Astrocyte (in vitro differentiated cells and primary cell): ENCODE results near the gene NAP1L2.

ENCODE experiments used
- EZH2 ChIP-seq: IDR thresholded peaks from 2 replicates; pipeline ENCODE4 v1.6.1; 2012; ENCODE audit warnings: mild to moderate bottlenecking, low read length, inconsistent platforms; ENCODE audit not compliant: insufficient read depth
- TF ChIP-seq, protein P1 (sequence below): IDR thresholded peaks from 2 replicates; pipeline ENCODE4 v1.5.1; 2011; ENCODE audit warnings: low read depth, mild to moderate bottlenecking, inconsistent platforms, low read length, moderate library complexity; ENCODE audit not compliant: insufficient read depth

DNA sequence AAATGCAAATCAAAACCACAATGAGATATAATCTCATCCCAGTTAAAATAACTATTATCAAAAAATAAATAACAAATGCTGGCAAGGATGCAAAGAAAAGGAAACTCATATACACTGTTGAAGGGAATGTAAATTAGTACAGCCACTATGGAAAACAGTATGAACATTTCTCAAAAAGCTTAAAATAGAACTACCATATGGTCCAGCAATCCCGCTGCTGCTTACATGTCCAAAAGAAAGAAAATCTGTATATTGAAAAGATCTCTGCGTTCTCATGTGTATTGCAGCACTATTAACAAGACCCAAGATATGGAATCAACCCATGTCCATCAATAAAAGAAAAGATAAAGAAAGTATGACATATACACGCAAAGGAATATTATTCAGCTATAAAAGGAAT is 3.0 kb upstream of the NAP1L2 start:
- TF ChIP-seq, protein P1, sequence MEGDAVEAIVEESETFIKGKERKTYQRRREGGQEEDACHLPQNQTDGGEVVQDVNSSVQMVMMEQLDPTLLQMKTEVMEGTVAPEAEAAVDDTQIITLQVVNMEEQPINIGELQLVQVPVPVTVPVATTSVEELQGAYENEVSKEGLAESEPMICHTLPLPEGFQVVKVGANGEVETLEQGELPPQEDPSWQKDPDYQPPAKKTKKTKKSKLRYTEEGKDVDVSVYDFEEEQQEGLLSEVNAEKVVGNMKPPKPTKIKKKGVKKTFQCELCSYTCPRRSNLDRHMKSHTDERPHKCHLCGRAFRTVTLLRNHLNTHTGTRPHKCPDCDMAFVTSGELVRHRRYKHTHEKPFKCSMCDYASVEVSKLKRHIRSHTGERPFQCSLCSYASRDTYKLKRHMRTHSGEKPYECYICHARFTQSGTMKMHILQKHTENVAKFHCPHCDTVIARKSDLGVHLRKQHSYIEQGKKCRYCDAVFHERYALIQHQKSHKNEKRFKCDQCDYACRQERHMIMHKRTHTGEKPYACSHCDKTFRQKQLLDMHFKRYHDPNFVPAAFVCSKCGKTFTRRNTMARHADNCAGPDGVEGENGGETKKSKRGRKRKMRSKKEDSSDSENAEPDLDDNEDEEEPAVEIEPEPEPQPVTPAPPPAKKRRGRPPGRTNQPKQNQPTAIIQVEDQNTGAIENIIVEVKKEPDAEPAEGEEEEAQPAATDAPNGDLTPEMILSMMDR: no peak
- no peak for TF ChIP-seq EZH2
